NCI-H146 treated with DMSO at 0.1 percent for 48 hours (cell line): ENCODE measurements around the gene SLC4A2.

Experiments
- DNase-seq: peaks from one replicate; lab custom pipeline; 2025; ENCODE audit not compliant: unreplicated experiment; lab: John Stamatoyannopoulos, UW

The SLC4A2 gene

GRCh38 chr7:151062399-151063211, 3.2 kb downstream of the SLC4A2 start:
- DNase-seq, result no peak

DNA sequence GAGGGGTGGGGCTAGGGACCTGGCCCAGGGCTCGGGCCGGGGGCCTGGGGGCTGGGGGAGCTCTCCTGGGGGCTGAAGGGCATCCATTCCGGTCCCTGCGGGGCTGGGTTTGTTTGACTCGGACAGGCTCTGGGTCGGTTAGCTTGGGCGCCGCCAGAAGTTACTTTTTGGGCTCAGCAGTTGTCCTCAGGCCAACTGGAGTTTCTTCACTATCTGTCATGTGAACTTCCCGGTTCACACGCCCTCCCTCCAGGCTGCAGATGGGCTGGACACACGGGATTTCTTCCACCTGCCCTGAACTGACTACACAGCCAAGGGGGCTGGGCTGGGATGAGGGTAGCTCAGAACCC, 3.8 kb downstream of the SLC4A2 start:
- DNase-seq, result no peak

DNA sequence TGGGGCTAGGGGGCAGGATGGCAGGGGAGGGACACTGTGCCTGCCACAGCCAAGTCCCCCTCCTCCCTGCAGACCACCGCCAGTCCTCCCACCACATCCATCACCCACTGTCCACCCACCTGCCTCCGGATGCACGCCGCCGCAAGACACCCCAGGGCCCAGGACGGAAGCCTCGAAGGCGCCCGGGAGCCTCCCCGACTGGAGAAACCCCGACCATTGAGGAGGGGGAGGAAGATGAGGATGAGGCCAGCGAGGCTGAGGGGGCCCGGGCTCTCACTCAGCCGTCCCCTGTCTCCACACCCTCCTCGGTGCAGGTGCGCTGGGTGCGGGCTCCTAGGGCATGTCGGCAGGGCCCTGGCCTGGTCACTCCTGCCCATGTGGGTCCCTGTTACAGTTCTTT, 5.1 kb downstream of the SLC4A2 start:
- DNase-seq, result no peak

DNA sequence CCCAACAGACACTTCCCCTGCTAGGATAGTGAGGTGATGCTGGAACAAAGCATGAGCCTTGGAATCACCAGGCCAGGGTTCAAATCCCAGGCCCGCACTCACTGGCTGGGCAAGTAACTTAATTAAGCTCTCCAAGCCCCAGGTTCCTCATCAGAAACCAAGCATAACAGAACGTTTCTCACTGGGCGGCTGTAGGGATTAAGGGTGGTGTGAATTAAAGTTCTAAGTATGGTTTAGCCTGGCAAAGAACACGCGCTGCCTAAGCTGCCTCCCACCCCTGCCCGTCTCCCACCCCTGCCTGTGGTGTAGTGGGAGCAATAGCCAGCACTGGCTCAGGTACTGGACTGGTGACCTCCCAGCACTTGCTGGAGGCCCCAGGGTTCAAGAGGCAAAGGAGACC, 5.6 kb downstream of the SLC4A2 start:
- no peak for DNase-seq

DNA sequence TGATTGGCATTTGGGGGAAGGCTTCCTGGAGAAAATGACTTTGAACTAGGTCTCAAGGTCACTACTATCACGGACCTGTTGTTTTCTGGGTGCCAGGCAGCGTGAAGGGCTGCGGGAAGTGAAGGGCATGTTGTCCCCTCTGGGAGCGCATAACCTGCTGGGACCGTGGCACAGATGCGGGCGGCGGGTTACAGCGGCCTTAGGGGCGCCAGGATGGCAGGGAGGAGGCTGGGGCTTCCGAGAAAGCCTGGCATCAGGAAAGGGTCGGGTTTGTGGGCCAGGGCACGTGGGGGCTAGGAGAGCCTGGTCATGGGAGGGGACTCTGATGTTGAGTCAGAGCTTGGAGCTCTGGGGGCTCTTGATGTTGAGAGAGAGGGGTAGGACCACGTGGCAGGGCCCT, 6.1 kb downstream of the SLC4A2 start:
- DNase-seq, result no peak

- no peak for DNase-seq
Observed at GRCh38 chr7:151066273-151066974, 7.0 kb downstream of the SLC4A2 start.

DNA sequence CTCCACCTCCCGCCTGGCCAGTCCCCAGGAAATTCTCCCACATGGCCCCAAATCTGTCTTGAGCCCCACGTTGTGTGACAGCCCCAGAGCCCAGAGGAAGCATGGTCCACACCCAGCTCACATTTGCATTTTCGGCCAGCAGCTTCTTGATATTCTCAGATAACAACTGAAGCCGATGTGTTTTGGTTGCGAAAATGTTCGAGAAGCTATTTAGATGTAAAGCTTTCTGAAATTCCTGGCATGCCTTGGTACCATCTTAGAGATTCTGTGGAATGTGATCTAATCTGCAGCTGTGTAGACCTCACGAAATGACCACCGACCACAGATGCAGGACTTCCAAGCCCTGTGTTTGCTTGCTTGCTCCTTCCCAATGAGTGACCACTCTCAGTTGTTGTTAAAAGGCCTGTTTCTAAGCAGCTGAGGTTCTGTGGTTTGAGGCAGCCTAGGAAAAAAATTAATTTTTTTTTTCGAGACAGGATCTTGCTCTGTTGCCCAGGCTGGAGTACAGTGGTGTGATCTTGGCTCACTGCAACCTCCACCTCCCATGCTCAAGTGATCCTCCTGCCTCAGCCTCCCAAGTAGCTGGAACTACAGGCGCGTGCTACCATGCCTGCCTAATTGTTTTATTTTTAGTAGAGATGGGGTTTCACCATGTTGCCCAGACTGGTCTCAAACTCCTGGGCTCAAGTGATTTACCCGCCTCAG, 8.8 kb downstream of the SLC4A2 start:
- DNase-seq, result no peak

- no peak for DNase-seq
Observed at GRCh38 chr7:151069841-151070573, 10.6 kb downstream of the SLC4A2 start.

DNA sequence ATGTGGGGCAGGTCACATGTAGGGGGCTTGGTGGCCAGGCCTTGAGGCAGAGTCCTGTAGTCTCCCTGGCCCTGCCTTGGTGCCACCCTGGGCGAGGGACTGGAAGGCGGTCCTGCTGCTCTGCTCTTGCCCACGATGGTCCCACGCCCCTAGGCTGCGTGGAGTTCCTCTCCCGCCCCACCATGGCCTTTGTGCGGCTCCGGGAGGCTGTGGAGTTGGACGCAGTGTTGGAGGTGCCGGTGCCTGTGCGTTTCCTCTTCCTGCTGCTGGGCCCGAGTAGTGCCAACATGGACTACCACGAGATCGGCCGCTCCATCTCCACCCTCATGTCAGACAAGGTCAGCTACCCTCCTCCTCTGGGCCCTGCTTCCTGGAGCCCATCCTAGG, 11.2 kb downstream of the SLC4A2 start:
- DNase-seq, result no peak

DNA sequence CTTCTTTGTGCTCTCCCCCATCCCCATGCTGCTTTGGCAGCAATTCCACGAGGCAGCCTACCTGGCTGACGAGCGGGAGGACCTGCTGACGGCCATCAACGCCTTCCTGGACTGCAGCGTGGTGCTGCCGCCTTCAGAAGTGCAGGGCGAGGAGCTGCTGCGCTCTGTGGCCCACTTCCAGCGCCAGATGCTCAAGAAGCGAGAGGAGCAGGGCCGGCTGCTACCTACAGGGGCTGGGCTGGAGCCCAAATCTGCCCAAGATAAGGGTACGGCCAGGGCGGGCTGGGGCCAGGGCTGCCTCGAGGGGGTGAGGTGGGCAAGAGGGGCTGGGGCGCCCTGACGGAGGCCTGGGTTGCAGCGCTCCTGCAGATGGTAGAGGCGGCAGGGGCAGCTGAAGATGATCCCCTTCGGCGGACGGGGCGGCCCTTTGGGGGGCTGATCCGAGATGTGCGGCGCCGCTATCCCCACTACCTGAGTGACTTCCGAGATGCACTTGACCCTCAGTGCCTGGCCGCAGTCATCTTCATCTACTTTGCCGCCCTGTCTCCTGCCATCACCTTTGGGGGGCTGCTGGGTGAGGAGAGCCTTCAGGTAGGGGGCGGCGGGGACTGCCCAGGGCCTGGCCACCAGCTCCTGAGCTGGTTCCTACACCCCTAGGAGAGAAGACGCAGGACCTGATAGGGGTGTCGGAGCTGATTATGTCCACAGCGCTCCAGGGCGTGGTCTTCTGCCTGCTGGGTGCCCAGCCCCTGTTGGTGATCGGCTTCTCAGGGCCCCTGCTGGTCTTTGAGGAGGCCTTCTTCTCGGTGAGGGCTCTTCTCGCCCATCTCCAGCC, 11.9 kb downstream of the SLC4A2 start:
- DNase-seq, result no peak

- no peak for DNase-seq
Observed at GRCh38 chr7:151073990-151074389, 14.6 kb downstream of the SLC4A2 start.

GRCh38 chr7:151074817-151075661, 15.7 kb downstream of the SLC4A2 start:
- DNase-seq, result no peak

- no peak for DNase-seq
Observed at GRCh38 chr7:151075662-151075971, 16.2 kb downstream of the SLC4A2 start.

GRCh38 chr7:151075978-151076426, 16.6 kb downstream of the SLC4A2 start:
- no peak for DNase-seq

GRCh38 chr7:151076863-151077704, 17.7 kb downstream of the SLC4A2 start:
- no peak for DNase-seq

DNA sequence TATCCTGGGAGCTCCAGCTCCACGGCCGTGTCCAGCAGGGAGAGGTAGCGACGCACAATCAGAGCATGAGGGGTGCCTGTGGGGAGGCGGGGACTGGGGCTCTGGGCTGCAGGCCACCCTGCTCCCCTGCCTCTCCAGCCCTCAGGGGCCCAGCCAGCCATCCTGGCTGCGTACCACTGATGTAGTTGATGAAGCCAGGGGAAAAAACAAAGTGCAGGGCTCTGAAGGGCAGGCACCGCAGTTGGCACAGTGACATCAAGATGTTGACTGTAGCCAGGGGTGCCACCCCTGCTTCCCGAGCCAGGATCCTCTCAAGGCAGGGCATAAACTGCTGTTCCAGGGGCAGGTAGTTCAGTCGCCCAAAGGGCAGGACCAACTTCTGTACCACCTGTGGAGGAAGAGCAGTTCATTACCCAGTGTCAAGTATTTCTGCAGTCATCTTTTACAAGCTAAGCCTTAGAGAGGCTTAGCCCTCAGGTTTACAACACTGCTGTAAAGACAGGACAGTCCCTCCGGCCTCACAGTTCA, 18.4 kb downstream of the SLC4A2 start:
- no peak for DNase-seq

DNA sequence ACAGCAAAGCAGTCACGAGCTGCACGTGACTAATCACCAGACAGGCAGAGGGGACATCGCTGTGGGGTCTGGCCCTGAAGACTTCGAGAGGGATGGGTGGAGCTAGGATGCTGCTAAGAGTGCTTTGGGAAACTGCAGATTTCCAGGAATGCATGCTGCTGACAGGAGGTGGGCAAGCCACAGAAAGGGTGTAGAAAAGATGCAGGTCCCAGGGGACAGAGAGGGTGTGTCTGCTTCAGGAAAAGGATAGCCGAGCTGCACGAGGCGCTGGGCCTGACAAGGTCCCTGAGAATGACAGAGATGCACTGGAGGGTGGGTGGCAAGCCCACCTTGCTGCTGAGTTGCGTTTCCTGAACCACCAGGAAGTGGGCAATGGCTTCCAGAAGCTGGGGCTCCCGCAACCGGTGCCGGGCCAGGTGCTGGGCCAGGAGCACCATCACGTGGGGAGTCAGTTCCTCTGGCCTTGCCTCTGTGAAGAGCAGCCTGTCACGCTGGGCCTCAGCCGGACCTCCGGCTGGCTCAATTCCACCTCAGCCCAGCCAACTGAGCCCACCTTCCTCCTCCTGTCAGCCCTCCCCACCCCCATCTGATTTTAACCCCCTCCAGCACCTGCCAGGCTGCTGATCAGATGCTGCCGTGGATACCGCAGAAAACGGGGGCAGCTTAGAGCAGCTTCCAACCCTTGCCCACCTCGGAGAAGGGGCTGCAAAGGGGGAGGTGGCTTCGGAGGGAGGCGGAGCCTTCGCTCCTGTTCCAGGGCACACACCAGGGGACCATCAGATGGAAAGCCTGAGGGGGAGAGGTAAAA, 19.0 kb downstream of the SLC4A2 start:
- no peak for DNase-seq
